ENCODE measurements around the gene VPS52. TPM values are rescaled to one million over a fixed set of nuclear protein-coding genes. Genes with fewer than 3 reads are reported as not detected.

VPS52 gene
- total RNA-seq, 2 experiments from 2014 or later: 35.6 to 45.2 TPM

DNA sequence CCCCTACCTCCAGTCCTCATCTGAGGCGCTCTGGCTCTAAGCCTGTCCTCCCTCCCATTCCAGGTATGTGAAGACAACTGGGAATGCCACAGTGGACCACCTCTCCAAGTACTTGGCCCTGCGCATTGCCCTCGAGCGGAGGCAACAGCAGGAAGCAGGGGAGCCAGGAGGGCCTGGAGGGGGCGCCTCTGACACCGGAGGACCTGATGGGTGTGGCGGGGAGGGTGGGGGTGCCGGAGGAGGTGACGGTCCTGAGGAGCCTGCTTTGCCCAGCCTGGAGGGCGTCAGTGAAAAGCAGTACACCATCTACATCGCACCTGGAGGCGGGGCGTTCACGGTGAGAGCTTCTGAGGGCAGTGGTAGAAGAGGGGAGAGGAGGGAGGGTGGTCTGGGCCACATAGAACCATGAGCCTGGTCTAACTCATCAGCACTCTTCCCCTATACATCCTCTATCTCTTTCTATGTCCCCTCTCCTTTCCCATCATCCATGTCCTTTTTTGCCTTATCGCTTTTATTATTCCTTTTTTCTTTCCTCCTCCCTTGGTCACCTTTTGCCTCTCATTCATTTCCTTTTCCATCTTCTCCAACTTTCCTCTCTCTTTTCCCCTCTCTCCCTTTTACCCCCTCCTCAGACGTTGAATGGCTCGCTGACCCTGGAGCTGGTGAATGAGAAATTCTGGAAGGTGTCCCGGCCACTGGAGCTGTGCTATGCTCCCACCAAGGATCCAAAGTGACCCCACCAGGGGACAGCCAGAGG is 59.8 kb downstream of the VPS52 start:
- ChIA-PET CTCF (no interaction called here), POLR2A (interaction anchor here (1.2 kb wide), 1 partner anchor 12 kb away, joined by 3 read pairs; no protein-coding TSS in a partner anchor)
- Mint-ChIP-seq H3K4me1 (peaks cover 35% of the 10 kb centered on the region), H3K36me3 (ENCODE audit: low read depth) (peaks cover 23% of the 10 kb centered on the region), H3K9me3 (ENCODE audit: low read depth) (no peaks in the 10 kb centered on the region), H3K4me3 (no peak overlapping the region), H3K27ac (no peak overlapping the region), H3K27me3 (peaks cover 23% of the 10 kb centered on the region)
- ATAC-seq (no peak), DNase-seq (no peak)
- intact Hi-C loops (cut with DNase I, micrococcal nuclease): no loop called here

DNA sequence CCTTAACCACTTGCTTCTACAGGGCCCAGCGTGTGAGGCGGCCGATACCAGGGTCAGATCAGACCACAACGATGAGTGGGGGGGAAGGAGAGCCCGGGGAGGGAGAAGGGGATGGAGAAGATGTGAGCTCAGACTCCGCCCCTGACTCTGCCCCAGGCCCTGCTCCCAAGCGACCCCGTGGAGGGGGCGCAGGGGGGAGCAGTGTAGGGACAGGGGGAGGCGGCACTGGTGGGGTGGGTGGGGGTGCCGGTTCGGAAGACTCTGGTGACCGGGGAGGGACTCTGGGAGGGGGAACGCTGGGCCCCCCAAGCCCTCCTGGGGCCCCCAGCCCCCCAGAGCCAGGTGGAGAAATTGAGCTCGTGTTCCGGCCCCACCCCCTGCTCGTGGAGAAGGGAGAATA is 60.5 kb downstream of the VPS52 start:
- ATAC-seq (no peak), DNase-seq (no peak)
- Mint-ChIP-seq H3K9me3 (ENCODE audit: low read depth) (no peaks in the 10 kb centered on the region), H3K4me1 (peaks cover 42% of the 10 kb centered on the region), H3K27ac (no peak overlapping the region), H3K27me3 (peaks cover 23% of the 10 kb centered on the region), H3K4me3 (no peak overlapping the region), H3K36me3 (ENCODE audit: low read depth) (peaks cover 23% of the 10 kb centered on the region)
- POLR2A ChIA-PET: no interaction called here
- CTCF ChIA-PET: no interaction called here
- intact Hi-C loops (cut with DNase I, micrococcal nuclease): no loop called here

DNA sequence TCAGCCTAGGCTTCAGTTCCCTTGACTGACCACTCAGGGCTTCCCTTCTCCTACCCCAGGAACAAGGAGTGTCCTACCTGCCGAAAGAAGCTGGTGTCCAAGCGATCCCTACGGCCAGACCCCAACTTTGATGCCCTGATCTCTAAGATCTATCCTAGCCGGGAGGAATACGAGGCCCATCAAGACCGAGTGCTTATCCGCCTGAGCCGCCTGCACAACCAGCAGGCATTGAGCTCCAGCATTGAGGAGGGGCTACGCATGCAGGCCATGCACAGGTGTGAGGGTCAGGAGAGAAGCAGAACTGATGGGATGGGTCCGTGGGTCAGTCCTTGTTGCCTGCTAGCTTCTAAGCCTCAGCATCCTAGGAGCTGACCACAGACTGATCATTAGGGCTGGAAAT is 61.8 kb downstream of the VPS52 start:
- H3K36me3 Mint-ChIP-seq (ENCODE audit: low read depth): peaks cover 23% of the 10 kb centered on the region
- ChIA-PET CTCF (interaction anchor here (2.9 kb wide), 1 partner anchor 39 kb away, joined by 22 read pairs; no protein-coding TSS in a partner anchor), POLR2A (interaction anchor here (1.4 kb wide), 1 partner anchor 10 kb away, joined by 5 read pairs; no protein-coding TSS in a partner anchor)
- ATAC-seq: no peak
- no peak for DNase-seq
- H3K4me3 Mint-ChIP-seq: peak overlapping the region; percentile 80
- H3K27ac Mint-ChIP-seq: peak overlapping the region; percentile 3
- no peaks in the 10 kb centered on the region for H3K9me3 Mint-ChIP-seq (ENCODE audit: low read depth)
- H3K4me1 Mint-ChIP-seq: peaks cover 54% of the 10 kb centered on the region
- peaks cover 19% of the 10 kb centered on the region for H3K27me3 Mint-ChIP-seq
- intact Hi-C loops (cut with DNase I, micrococcal nuclease): loop anchor here (5.0 to 10.0 kb wide), 7 partner anchors 205 to 1545 kb away; partner anchors contain the start of genes C6orf47 (in 1 of the 2), CLIC1 (in 1 of the 2), CSNK2B (in 1 of the 2) and CUTA (in 1 of the 2)

DNA sequence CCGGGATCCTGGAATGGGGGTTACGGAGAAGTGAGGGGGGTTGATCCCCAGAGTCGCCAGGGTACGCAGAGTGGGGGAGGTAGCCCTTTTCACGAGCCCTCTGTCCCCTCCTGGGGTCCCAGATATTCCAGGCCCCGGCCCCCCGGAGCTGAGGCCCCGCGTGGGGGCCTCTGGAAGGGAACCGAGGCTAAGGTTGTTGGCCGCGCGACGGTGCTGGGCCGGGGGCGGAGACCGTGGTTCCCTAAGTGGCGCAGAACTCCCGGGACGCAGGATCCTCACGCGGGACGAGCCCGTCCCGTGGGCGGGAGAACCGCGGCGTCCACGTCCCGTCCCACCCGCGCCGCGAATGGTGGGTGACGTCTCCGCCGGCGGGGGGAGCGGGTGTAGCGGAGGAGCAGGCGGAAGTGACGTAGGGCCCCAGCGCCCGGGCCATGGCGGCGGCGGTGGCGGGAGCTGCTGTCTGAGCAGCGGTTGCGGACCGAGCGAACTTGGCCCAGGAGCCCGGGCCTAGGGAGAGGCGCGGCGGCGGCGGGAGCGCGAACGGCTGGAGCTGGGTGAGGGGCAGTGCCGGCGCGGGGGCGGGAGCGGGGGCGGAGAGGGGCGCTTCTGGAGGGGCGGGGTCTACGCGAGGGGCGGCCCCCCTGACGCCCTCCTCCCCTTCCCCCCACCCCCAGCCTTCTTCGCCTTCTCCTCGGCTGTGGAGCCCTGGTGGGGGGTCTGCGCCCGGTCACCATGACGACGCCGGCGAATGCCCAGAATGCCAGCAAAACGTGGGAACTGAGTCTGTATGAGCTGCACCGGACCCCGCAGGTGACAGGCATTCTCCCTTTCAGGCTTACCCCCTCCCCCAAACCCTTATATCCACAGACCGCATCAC is 63.3 kb downstream of the VPS52 start, which contains the start of gene RING1:
TSS of gene RING1 (plus strand) at position 410 of the 877 bp plus-strand sequence. CDS start at position 733, 323 bp downstream.
- POLR2A ChIA-PET: interaction anchor here (0.5 to 1.6 kb wide), 6 partner anchors 9 to 236 kb away, joined by 3 to 7 read pairs (median 5); partner anchors contain the start of genes RPS18, VPS52 and ZBTB22
- Mint-ChIP-seq H3K4me3 (peak within 1 kb of the TSS; percentile 80), H3K27me3 (peaks cover 8% of the 10 kb centered on the region), H3K27ac (peak within 1 kb of the TSS; percentile 89), H3K4me1 (peaks cover 55% of the 10 kb centered on the region), H3K9me3 (ENCODE audit: low read depth) (no peaks in the 10 kb centered on the region), H3K36me3 (ENCODE audit: low read depth) (peaks cover 33% of the 10 kb centered on the region)
- CTCF ChIA-PET: interaction anchor here (0.6 to 2.9 kb wide), 7 partner anchors 11 to 955 kb away, joined by 3 to 22 read pairs (median 3); partner anchors contain the start of genes RPS18 and VPS52
- DNase-seq (peak; percentile 92), ATAC-seq (peak; percentile 20)
- intact Hi-C loops (cut with DNase I, micrococcal nuclease): loop anchor here (1.0 to 10.0 kb wide), 10 partner anchors 41 to 1544 kb away; partner anchors contain the start of genes C6orf47 (in 1 of the 2), CLIC1 (in 1 of the 2), CSNK2B (in 1 of the 2) and CUTA (in 1 of the 2)

DNA sequence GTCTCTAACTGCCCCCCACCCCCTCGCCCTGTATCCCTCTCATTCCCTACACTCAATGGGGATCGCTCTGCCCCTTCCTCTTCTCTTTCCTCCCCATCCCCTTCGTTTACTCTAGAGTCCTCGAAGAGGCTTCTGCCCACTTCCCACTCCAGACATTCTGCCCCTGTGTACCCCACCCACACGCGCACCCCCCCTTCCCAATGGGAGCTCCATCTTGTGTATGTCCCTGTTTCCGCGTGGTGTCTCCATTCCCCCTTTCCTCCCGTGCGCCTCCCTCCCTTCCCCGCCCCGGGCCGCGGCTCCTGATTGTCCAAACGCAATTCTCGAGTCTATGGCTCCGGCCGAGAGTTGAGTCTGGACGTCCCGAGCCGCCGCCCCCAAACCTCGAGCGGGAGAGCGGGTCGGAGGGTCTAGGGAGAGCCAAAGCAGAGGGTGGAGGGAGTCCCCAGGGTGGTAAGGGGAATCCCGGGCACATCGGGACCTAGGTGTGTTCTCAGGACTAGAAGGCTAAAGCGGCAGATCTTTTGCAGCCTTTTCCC is 64.1 kb downstream of the VPS52 start:
- ATAC-seq (no peak), DNase-seq (peak; percentile 36)
- Mint-ChIP-seq H3K27ac (peak overlapping the region; percentile 89), H3K27me3 (peaks cover 1% of the 10 kb centered on the region), H3K4me1 (peaks cover 55% of the 10 kb centered on the region), H3K9me3 (ENCODE audit: low read depth) (no peaks in the 10 kb centered on the region), H3K4me3 (peak overlapping the region; percentile 80), H3K36me3 (ENCODE audit: low read depth) (peaks cover 40% of the 10 kb centered on the region)
- ChIA-PET CTCF (interaction anchor here (0.6 to 2.9 kb wide), 3 partner anchors 10 to 80 kb away, joined by 3 to 22 read pairs (median 10); no protein-coding TSS in a partner anchor), POLR2A (interaction anchor here (0.7 to 1.6 kb wide), 5 partner anchors 12 to 110 kb away, joined by 3 to 7 read pairs (median 5); partner anchors contain the start of genes RPS18, VPS52, WDR46 and ZBTB22)
- intact Hi-C loops (cut with DNase I, micrococcal nuclease): loop anchor here (1.0 to 10.0 kb wide), 10 partner anchors 42 to 1543 kb away; partner anchors contain the start of genes C6orf47 (in 1 of the 2), CLIC1 (in 1 of the 2), CSNK2B (in 1 of the 2) and CUTA (in 1 of the 2)

DNA sequence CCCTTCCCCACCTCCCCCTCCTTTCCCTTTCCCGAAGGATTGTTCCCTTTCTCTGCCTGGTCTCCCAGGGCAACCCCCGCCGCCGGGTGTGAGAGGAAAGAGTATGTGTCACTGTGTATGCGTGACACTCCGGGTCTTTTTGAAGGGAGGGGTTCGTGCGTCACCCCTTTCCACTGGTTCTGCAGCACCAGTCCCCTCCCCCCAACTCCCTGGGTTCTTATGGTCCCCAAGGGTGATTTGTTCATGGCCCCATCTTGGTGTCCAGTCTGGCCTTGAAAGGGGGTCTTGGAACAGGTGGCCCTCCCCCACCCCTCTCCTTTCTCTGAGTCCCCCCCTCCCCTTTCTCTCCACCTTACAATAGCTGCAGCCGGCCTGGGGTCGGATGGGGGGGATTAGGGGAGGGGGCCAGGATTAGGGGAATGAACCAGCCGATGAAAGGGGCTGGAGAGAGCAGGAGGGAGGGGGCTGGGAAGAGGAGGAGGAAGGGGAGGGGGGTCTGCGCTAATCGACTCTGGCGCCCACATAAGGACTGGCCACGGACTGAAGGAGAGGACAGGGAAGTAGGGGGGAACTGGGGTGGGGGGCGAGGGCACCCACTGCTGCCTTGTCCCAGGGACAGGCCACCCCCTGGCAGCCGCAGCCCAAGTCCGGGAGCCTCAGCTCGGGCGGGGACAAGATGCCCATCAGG is 64.7 kb downstream of the VPS52 start:
- H3K4me1 Mint-ChIP-seq: peaks cover 60% of the 10 kb centered on the region
- H3K36me3 Mint-ChIP-seq (ENCODE audit: low read depth): peaks cover 43% of the 10 kb centered on the region
- no peaks in the 10 kb centered on the region for H3K27me3 Mint-ChIP-seq
- H3K9me3 Mint-ChIP-seq (ENCODE audit: low read depth): no peaks in the 10 kb centered on the region
- no peak overlapping the region for H3K27ac Mint-ChIP-seq
- ChIA-PET POLR2A (interaction anchor here (0.7 kb wide), 1 partner anchor 82 kb away, joined by 3 read pairs; the partner anchor contains the start of gene WDR46), CTCF (interaction anchor here (0.6 kb wide), 1 partner anchor 81 kb away, joined by 3 read pairs; no protein-coding TSS in a partner anchor)
- ATAC-seq (no peak), DNase-seq (peak; percentile 46)
- intact Hi-C loops (cut with DNase I, micrococcal nuclease): loop anchor here (5.0 to 10.0 kb wide), 7 partner anchors 208 to 1542 kb away; partner anchors contain the start of genes C6orf47 (in 1 of the 2), CLIC1 (in 1 of the 2), CSNK2B (in 1 of the 2) and CUTA (in 1 of the 2)
- peak overlapping the region; percentile 80 for H3K4me3 Mint-ChIP-seq

DNA sequence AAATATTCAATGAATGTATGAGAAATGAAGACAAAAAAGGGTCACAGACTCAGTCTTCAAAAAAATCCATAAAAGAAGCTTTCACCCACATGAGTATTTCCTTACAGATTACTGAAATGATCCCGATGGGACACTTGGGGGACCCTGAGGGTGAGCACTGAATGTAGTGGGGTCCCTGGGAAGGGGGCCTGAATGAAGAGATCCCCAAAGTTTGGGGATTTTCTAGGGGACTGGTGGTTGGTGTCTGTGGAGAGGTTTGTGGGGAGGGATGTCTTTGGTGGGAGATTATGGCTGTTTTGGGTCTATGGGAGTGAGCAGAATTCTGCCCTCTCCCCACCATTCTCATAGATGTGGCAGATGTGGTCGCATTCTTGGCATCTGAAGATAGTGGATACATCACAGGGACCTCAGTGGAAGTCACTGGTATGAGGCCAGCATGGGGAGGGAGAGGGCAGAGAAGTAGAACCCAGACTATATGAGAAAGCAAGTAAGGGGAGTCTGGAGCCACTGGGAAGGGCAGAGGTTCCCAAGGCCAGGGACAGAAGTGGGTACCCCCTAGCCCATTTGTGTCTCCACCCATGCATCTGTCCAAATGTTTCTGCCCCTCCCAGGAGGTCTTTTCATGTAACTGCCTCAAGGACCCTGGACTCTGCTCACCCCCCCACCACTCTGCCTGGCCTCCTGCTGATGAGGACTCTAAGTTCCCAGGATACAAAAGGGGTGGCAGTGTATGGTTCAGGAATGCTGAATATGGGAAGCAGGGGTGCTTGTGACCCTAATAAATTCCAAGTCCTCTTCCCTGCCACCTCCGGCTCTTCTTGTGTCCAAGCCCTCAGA is 65.4 kb downstream of the VPS52 start:
- peaks cover 48% of the 10 kb centered on the region for H3K36me3 Mint-ChIP-seq (ENCODE audit: low read depth)
- CTCF ChIA-PET: interaction anchor here (0.6 kb wide), 1 partner anchor 56 kb away, joined by 3 read pairs; no protein-coding TSS in a partner anchor
- intact Hi-C loops (cut with DNase I, micrococcal nuclease): loop anchor here (5.0 to 10.0 kb wide), 7 partner anchors 209 to 1541 kb away; partner anchors contain the start of genes C6orf47 (in 1 of the 2), CLIC1 (in 1 of the 2), CSNK2B (in 1 of the 2) and CUTA (in 1 of the 2)

DNA sequence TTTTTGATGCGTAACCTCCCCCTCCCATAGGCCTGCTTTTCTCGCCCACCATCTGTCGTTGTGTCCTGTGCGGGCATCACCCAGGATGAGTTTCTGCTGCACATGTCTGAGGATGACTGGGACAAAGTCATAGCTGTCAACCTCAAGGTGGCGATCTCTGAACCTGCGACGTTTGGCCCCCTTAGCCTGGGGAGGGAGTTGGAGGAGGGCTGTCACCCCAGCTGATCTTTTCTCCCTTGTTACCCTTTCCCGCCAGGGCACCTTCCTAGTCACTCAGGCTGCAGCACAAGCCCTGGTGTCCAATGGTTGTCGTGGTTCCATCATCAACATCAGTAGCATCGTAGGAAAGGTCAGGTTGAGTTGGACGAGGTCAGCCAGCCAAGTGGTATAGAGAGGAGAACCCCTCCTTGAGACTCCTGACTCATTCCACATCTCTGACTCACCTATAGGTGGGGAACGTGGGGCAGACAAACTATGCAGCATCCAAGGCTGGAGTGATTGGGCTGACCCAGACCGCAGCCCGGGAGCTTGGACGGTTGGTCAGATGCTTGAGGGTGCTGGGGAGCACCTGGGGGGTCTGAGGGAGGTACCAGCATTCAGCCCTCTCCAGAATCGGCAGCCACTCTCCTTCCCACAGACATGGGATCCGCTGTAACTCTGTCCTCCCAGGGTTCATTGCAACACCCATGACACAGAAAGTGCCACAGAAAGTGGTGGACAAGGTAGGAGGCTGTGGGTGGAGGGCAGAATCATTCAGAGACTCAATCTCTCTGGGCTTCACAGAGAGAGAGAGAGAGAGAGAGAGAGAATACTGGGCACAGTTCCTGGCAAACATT is 66.3 kb downstream of the VPS52 start:
- Mint-ChIP-seq H3K27me3 (no peaks in the 10 kb centered on the region), H3K9me3 (ENCODE audit: low read depth) (no peaks in the 10 kb centered on the region), H3K36me3 (ENCODE audit: low read depth) (peaks cover 49% of the 10 kb centered on the region), H3K4me1 (peaks cover 68% of the 10 kb centered on the region), H3K27ac (peak overlapping the region; percentile 96), H3K4me3 (peak overlapping the region; percentile 77)
- ChIA-PET CTCF (interaction anchor here (0.5 to 1.7 kb wide), 6 partner anchors 40 to 1468 kb away, joined by 3 to 8 read pairs (median 4); no protein-coding TSS in a partner anchor), POLR2A (interaction anchor here (0.6 to 2.4 kb wide), 6 partner anchors 44 to 365 kb away, joined by 3 to 19 read pairs (median 3); no protein-coding TSS in a partner anchor)
- DNase-seq: peak; percentile 81
- intact Hi-C loops (cut with DNase I, micrococcal nuclease): loop anchor here (1.0 to 10.0 kb wide), 13 partner anchors 23 to 1541 kb away; partner anchors contain the start of genes CUTA (in 2 of the 2), BRD2 (in 1 of the 2), C6orf47 (in 1 of the 2) and CLIC1 (in 1 of the 2)
- peak; percentile 57 for ATAC-seq

More for the DNA sequence above, 65.4 kb downstream of the VPS52 start:
- H3K27me3 Mint-ChIP-seq: no peaks in the 10 kb centered on the region
- no peaks in the 10 kb centered on the region for H3K9me3 Mint-ChIP-seq (ENCODE audit: low read depth)
- H3K4me1 Mint-ChIP-seq: peaks cover 65% of the 10 kb centered on the region
- peak overlapping the region; percentile 96 for H3K27ac Mint-ChIP-seq
- DNase-seq (peak; percentile 33), ATAC-seq (no peak)
- H3K4me3 Mint-ChIP-seq: peak overlapping the region; percentile 77
- POLR2A ChIA-PET: interaction anchor here (0.6 to 2.4 kb wide), 4 partner anchors 43 to 364 kb away, joined by 3 to 19 read pairs (median 3); no protein-coding TSS in a partner anchor

Data from activated CD4-positive, alpha-beta T cell treated with anti-CD3 and anti-CD28 coated beads for 36 hours (primary cell).